ENCODE results near the gene SCYL1. TPM values are rescaled to one million over a fixed set of nuclear protein-coding genes. Genes with fewer than 3 reads are reported as not detected.

The SCYL1 gene
- total and polyA plus RNA-seq, 12 donors: 47.4 to 130 (median 56.7) TPM

- H3K27me3 ChIP-seq: no peaks in the 10 kb centered on the region
- peaks cover 10 to 62% (median 49%) of the 10 kb centered on the region in 9 donors for H3K4me1 ChIP-seq
- 32 to 36% methylated on average over 33 of the region's 33 CpGs for WGBS, 2 donors
- ATAC-seq (peak; percentile 23 to 58 (median 40)), DNase-seq (peak; percentile 72 to 78)
- H3K27ac ChIP-seq: peak overlapping the region; percentile 95 to 100 (median 100)
- H3K4me3 ChIP-seq: peak overlapping the region in 9 of 10 donors; percentile 56 to 92 (median 74)
- no peaks in the 10 kb centered on the region for H3K9me3 ChIP-seq
- TF ChIP-seq CTCF (IDR thresholded peaks at IDR 0.05): no peak
- no peaks in the 10 kb centered on the region for H3K36me3 ChIP-seq
- intact Hi-C loops (cut with DNase I): loop anchor here in 3 of 10 donors (1.0 to 10.0 kb wide), 3 partner anchors 9 to 64 kb away; no protein-coding TSS in a partner anchor
Measured at GRCh38 chr11:65478388-65479183, 46.3 kb upstream of the SCYL1 start.

- Histone ChIP-seq H3K9me3 (no peaks in the 10 kb centered on the region), H3K4me3 (peak overlapping the region in 9 of 10 donors; percentile 56 to 92 (median 74)), H3K4me1 (peaks cover 10 to 62% (median 49%) of the 10 kb centered on the region in 9 donors), H3K27me3 (no peaks in the 10 kb centered on the region), H3K36me3 (no peaks in the 10 kb centered on the region), H3K27ac (peak overlapping the region; percentile 95 to 100 (median 100))
- intact Hi-C loops (cut with DNase I): loop anchor here in 3 of 10 donors (1.0 to 10.0 kb wide), 3 partner anchors 8 to 65 kb away; no protein-coding TSS in a partner anchor
- ATAC-seq: peak; percentile 21 to 58 (median 52)
- 22 to 38% methylated on average over 11 of the region's 11 CpGs for WGBS, 2 donors
- TF ChIP-seq CTCF (IDR thresholded peaks at IDR 0.05): peak in 8 of 9 donors; percentile 17 to 67 (median 42)
- peak; percentile 44 to 81 for DNase-seq
Measured at GRCh38 chr11:65479184-65480145, 45.4 kb upstream of the SCYL1 start.

GRCh38 chr11:65482306-65482850, 42.5 kb upstream of the SCYL1 start:
- DNase-seq (no peak), ATAC-seq (no peak)
- WGBS, 2 donors: 95 to 98% methylated on average over 2 of the region's 2 CpGs
- no peak for TF ChIP-seq CTCF (IDR thresholded peaks at IDR 0.05)
- H3K36me3 ChIP-seq: no peaks in the 10 kb centered on the region
- intact Hi-C loops (cut with DNase I): no loop called here
- H3K9me3 ChIP-seq: no peaks in the 10 kb centered on the region
- no peaks in the 10 kb centered on the region for H3K27me3 ChIP-seq
- peak overlapping the region in 3 of 10 donors; percentile 57 to 100 (median 64) for H3K27ac ChIP-seq
- H3K4me1 ChIP-seq: peaks cover 17 to 71% (median 64%) of the 10 kb centered on the region in 9 donors
- H3K4me3 ChIP-seq: no peak overlapping the region

GRCh38 chr11:65485920-65486219, 39.0 kb upstream of the SCYL1 start:
- H3K27me3 ChIP-seq: no peaks in the 10 kb centered on the region
- H3K36me3 ChIP-seq: no peaks in the 10 kb centered on the region
- ATAC-seq (no peak), DNase-seq (no peak)
- peaks cover 39 to 72% (median 65%) of the 10 kb centered on the region in 9 donors for H3K4me1 ChIP-seq
- no peaks in the 10 kb centered on the region for H3K9me3 ChIP-seq
- H3K4me3 ChIP-seq: no peak overlapping the region
- no peak for TF ChIP-seq CTCF (IDR thresholded peaks at IDR 0.05)
- peak overlapping the region; percentile 56 to 100 (median 98) for H3K27ac ChIP-seq
- intact Hi-C loops (cut with DNase I): no loop called here
- 60% methylated on average over 5 of the region's 5 CpGs for WGBS, 2 donors

Data from heart right ventricle (tissue), 16 donors.